SK-N-SH treated with all-trans-retinoic acid at 6 μM for 48 hours (cell line): ENCODE measurements around the gene FRAT2.

Experiments
- ATAC-seq: fragments of 200-7000 bp; cut with Tn5 transposase; 3 replicates; pipeline ENCODE4 v1.9.1; 2020; ENCODE audit warnings: mild to moderate bottlenecking, moderate library complexity
- ARNTL ChIP-seq: fragments of 450-650 bp; formaldehyde crosslinking; IDR thresholded peaks from 2 replicates; pipeline ENCODE4 v1.5.0; 2020; ENCODE audit warnings: low read depth, mild to moderate bottlenecking, moderate library complexity, borderline replicate concordance
- BACH2 ChIP-seq: fragments of 250-450 bp; sonication (Bioruptor Pico); IDR thresholded peaks from 2 replicates; pipeline ENCODE4 v1.9.0; 2021; ENCODE audit warnings: mild to moderate bottlenecking, borderline replicate concordance
- CREB5 ChIP-seq: fragments of 250-450 bp; sonication (Bioruptor Pico); IDR thresholded peaks from 2 replicates; pipeline ENCODE4 v1.5.1; 2020; ENCODE audit warnings: low read depth, mild to moderate bottlenecking, moderate library complexity
- CSDC2 ChIP-seq: fragments of 250-450 bp; sonication (Bioruptor Pico); IDR thresholded peaks from 2 replicates; pipeline ENCODE4 v1.5.0; 2020; ENCODE audit warnings: mild to moderate bottlenecking, moderate library complexity
- CSRNP3 ChIP-seq: fragments of 250-450 bp; sonication (Bioruptor Pico); IDR thresholded peaks from 2 replicates; pipeline ENCODE4 v1.5.1; 2021; ENCODE audit warnings: mild to moderate bottlenecking, moderate library complexity
- ESRRG ChIP-seq: fragments of 250-450 bp; sonication (Bioruptor Pico); IDR thresholded peaks from 2 replicates; pipeline ENCODE4 v1.6.1; 2021; ENCODE audit warnings: mild to moderate bottlenecking
- ISL1 ChIP-seq: fragments of 250-450 bp; sonication (Bioruptor Pico); IDR thresholded peaks from 2 replicates; pipeline ENCODE4 v2.1.2; 2022; ENCODE audit warnings: mild to moderate bottlenecking, moderate library complexity
- OSR1 ChIP-seq: fragments of 250-450 bp; sonication (Bioruptor Pico); IDR thresholded peaks from 2 replicates; pipeline ENCODE4 v1.8.0; 2022; ENCODE audit warnings: moderate library complexity, mild to moderate bottlenecking, inconsistent platforms
- PATZ1 ChIP-seq: fragments of 250-450 bp; sonication (Bioruptor Pico); IDR thresholded peaks from 2 replicates; pipeline ENCODE4 v1.8.0; 2020; ENCODE audit warnings: mild to moderate bottlenecking, moderate library complexity, borderline replicate concordance
- POU6F1 ChIP-seq: fragments of 250-450 bp; sonication (Bioruptor Pico); IDR thresholded peaks from 2 replicates; pipeline ENCODE4 v1.8.0; 2021; ENCODE audit warnings: low read depth, mild to moderate bottlenecking, moderate library complexity, borderline replicate concordance
- PPARA ChIP-seq: fragments of 250-450 bp; sonication (Bioruptor Pico); IDR thresholded peaks from 2 replicates; pipeline ENCODE4 v1.5.0; 2020; ENCODE audit warnings: mild to moderate bottlenecking, borderline replicate concordance
- SNAI2 ChIP-seq: fragments of 250-450 bp; sonication (Bioruptor Pico); IDR thresholded peaks from 2 replicates; pipeline ENCODE4 v1.5.0; 2020; ENCODE audit warnings: mild to moderate bottlenecking, moderate library complexity
- TCF4 ChIP-seq: fragments of 250-450 bp; sonication (Bioruptor Pico); IDR thresholded peaks from 2 replicates; pipeline ENCODE4 v1.8.0; 2021; ENCODE audit warnings: mild to moderate bottlenecking, moderate library complexity, borderline replicate concordance
- TOX ChIP-seq: fragments of 250-450 bp; sonication (Bioruptor Pico); IDR thresholded peaks from 2 replicates; pipeline ENCODE4 v1.8.0; 2021; ENCODE audit warnings: mild to moderate bottlenecking, moderate library complexity, borderline replicate concordance
- TSHZ2 ChIP-seq: fragments of 250-450 bp; sonication (Bioruptor Pico); IDR thresholded peaks from 2 replicates; pipeline ENCODE4 v1.5.0; 2020; ENCODE audit warnings: mild to moderate bottlenecking, moderate library complexity
- ZC3H10 ChIP-seq: fragments of 250-450 bp; sonication (Bioruptor Pico); IDR thresholded peaks from 2 replicates; pipeline ENCODE4 v1.5.1; 2021; ENCODE audit warnings: mild to moderate bottlenecking, moderate library complexity
- ZFP3 ChIP-seq: fragments of 250-450 bp; sonication (Bioruptor Pico); IDR thresholded peaks from 2 replicates; pipeline ENCODE4 v1.5.0; 2020; ENCODE audit warnings: mild to moderate bottlenecking, moderate library complexity
- ZFP30 ChIP-seq: fragments of 450-650 bp; formaldehyde crosslinking; IDR thresholded peaks from 2 replicates; pipeline ENCODE4 v1.5.0; 2022; ENCODE audit warnings: mild to moderate bottlenecking, moderate library complexity
- ZNF565 ChIP-seq: fragments of 450-650 bp; formaldehyde crosslinking; conservative IDR thresholded peaks from 2 replicates; pipeline ENCODE4 v1.5.0; 2020; ENCODE audit warnings: low read depth, mild to moderate bottlenecking, moderate library complexity
- ZNF70 ChIP-seq: fragments of 450-650 bp; formaldehyde crosslinking; IDR thresholded peaks from 2 replicates; pipeline ENCODE4 v1.5.0; 2020; ENCODE audit warnings: mild to moderate bottlenecking, moderate library complexity
- ZNF8 ChIP-seq: fragments of 450-650 bp; formaldehyde crosslinking; IDR thresholded peaks from 2 replicates; pipeline ENCODE4 v1.5.0; 2020; ENCODE audit warnings: mild to moderate bottlenecking, moderate library complexity

FRAT2 gene

GRCh38 chr10:97334370-97335175 lies at the start of gene FRAT2:
FRAT2 (minus strand) TSS chr10:97334729; CDS start chr10:97334572, 157 bp downstream.
- no peak for TF ChIP-seq ZFP30 (CRISPR knock-in tag)
- peak; percentile 93 for ATAC-seq

- no peak for ATAC-seq
- TF ChIP-seq OSR1 (CRISPR knock-in tag) (no peak), CREB5 (CRISPR knock-in tag) (no peak), ESRRG (CRISPR knock-in tag) (no peak), CSDC2 (CRISPR knock-in tag) (no peak), ZC3H10 (CRISPR knock-in tag) (no peak), BACH2 (CRISPR knock-in tag) (no peak), TOX (CRISPR knock-in tag) (no peak), CSRNP3 (CRISPR knock-in tag) (no peak), ZNF8 (CRISPR knock-in tag) (no peak), TCF4 (CRISPR knock-in tag) (no peak), ZNF70 (CRISPR knock-in tag) (no peak)
Measured at GRCh38 chr10:97384156-97384555, 49.6 kb upstream of the FRAT2 start.

- ATAC-seq = no peak
- TF ChIP-seq SNAI2 (CRISPR knock-in tag) (no peak), ZFP30 (CRISPR knock-in tag) (no peak), TSHZ2 (CRISPR knock-in tag) (no peak), PATZ1 (CRISPR knock-in tag) (no peak), ZNF8 (CRISPR knock-in tag) (no peak), ZNF70 (CRISPR knock-in tag) (no peak), POU6F1 (CRISPR knock-in tag) (no peak), BACH2 (CRISPR knock-in tag) (no peak), PPARA (no peak), ZC3H10 (CRISPR knock-in tag) (no peak), ARNTL (CRISPR knock-in tag) (no peak), ZNF565 (CRISPR knock-in tag) (no peak), ZFP3 (no peak), ISL1 (no peak)
Measured at GRCh38 chr10:97383159-97383558, 48.6 kb upstream of the FRAT2 start.
